Activated naive CD8-positive, alpha-beta T cell treated with anti-CD3 and anti-CD28 coated beads, Interleukin-2, amount 10 ng/mL, durations not matched to agents 7 days and 5 days (primary cell): ENCODE measurements around the gene CDC42BPB. TPM values are rescaled to one million over a fixed set of nuclear protein-coding genes. Genes with fewer than 3 reads are reported as not detected.

Experiments
- ATAC-seq: fragments of 150-1000 bp; cut with Tn5 transposase; one replicate; pipeline ENCODE4 v1.10.0; 2021; ENCODE audit warnings: low read depth, moderate library complexity
- POLR2A ChIA-PET: fragments of 350-600 bp; sonication (Branson Sonifier 250); formaldehyde crosslinking; loops from one replicate; lab custom pipeline; 2021; ENCODE audit warnings: antibody characterized with exemption; lab: Charles Lee
- DNase-seq: peaks from one replicate; pipeline ENCODE4 v3.0.0; 2021
- H3K27ac Mint-ChIP-seq: one replicate; pipeline ENCODE4 v1.8.0; 2022; ENCODE audit warnings: mild to moderate bottlenecking, mixed read lengths
- H3K27me3 Mint-ChIP-seq: one replicate; pipeline ENCODE4 v1.8.0; 2022; ENCODE audit warnings: mild to moderate bottlenecking, moderate library complexity, mixed read lengths
- H3K36me3 Mint-ChIP-seq: one replicate; pipeline ENCODE4 v1.8.0; 2021; ENCODE audit warnings: mild to moderate bottlenecking, mixed read lengths
- H3K4me1 Mint-ChIP-seq: one replicate; pipeline ENCODE4 v1.8.0; 2021; ENCODE audit warnings: mixed read lengths
- H3K4me3 Mint-ChIP-seq: one replicate; pipeline ENCODE4 v1.8.0; 2022; ENCODE audit warnings: mild to moderate bottlenecking, moderate library complexity, mixed read lengths
- H3K9me3 Mint-ChIP-seq: one replicate; pipeline ENCODE4 v1.8.0; 2021; ENCODE audit warnings: mixed read lengths
- total RNA-seq, 2 experiments: library from RNA; stranded (reverse); gene quantifications; one replicate each; pipeline ENCODE4 v1.2.3, GENCODE V29; 2021

The CDC42BPB gene
- total RNA-seq, 2 experiments from 2014 or later, result 1.1 TPM

- H3K36me3 Mint-ChIP-seq, result no peaks in the 10 kb centered on the region
- no peak overlapping the region for H3K27ac Mint-ChIP-seq
- POLR2A ChIA-PET, result no interaction called here
- no peak overlapping the region for H3K4me3 Mint-ChIP-seq
- H3K27me3 Mint-ChIP-seq, result peaks cover 4% of the 10 kb centered on the region
- H3K4me1 Mint-ChIP-seq, result no peaks in the 10 kb centered on the region
- no peaks in the 10 kb centered on the region for H3K9me3 Mint-ChIP-seq
- DNase-seq (no peak), ATAC-seq (no peak)
Observed at GRCh38 chr14:103073367-103073875, 16.1 kb upstream of the CDC42BPB start.

- Mint-ChIP-seq H3K27ac (no peak overlapping the region), H3K36me3 (no peaks in the 10 kb centered on the region), H3K27me3 (peaks cover 4% of the 10 kb centered on the region), H3K4me3 (no peak overlapping the region), H3K4me1 (no peaks in the 10 kb centered on the region), H3K9me3 (no peaks in the 10 kb centered on the region)
- POLR2A ChIA-PET, result no interaction called here
- ATAC-seq, result no peak
- no peak for DNase-seq
Observed at GRCh38 chr14:103072595-103073366, 15.4 kb upstream of the CDC42BPB start.

DNA sequence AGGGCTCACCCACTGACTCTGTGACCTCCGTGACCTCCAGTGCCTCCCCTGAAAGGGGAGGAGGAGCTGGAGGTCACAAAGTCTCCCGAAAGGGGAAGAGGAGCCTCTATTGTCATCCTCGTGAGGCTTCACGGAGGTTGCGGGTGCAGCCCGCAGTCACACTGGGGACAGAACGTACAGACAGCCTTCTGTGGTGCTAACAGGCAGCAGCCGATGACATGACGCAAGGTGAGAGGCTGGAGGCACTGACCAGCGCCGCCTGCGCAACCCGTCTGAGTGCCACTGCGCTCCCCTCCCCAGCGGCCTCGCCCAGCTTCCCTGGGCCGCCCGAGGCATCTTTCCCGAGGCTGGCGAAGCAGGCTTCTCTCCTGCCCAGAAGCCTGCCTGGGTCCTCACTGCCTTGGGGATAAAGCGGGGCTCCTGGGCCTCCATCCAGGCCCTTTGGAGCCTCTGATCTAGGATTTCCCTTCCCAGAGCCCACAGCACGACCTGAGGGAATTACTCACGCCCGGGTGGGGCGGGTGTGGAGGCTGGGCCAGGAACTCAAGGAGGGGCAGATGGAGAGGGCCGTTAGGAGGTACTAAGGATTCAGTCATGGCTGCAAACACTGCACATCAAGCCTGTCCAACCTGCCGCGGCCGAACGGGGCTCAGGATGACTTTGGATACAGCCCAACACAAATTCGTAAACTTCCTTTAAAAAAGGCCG is 14.3 kb upstream of the CDC42BPB start:
- Mint-ChIP-seq H3K9me3 (no peaks in the 10 kb centered on the region), H3K36me3 (no peaks in the 10 kb centered on the region), H3K27ac (no peak overlapping the region), H3K27me3 (peaks cover 7% of the 10 kb centered on the region), H3K4me1 (no peaks in the 10 kb centered on the region), H3K4me3 (no peak overlapping the region)
- ATAC-seq, result no peak
- POLR2A ChIA-PET, result no interaction called here
- no peak for DNase-seq

GRCh38 chr14:103070971-103071542 is 13.7 kb upstream of the CDC42BPB start:
- Mint-ChIP-seq H3K4me3 (no peak overlapping the region), H3K4me1 (no peaks in the 10 kb centered on the region), H3K27me3 (peaks cover 7% of the 10 kb centered on the region), H3K36me3 (no peaks in the 10 kb centered on the region), H3K27ac (no peak overlapping the region), H3K9me3 (no peaks in the 10 kb centered on the region)
- DNase-seq, result no peak
- no peak for ATAC-seq
- POLR2A ChIA-PET, result no interaction called here

DNA sequence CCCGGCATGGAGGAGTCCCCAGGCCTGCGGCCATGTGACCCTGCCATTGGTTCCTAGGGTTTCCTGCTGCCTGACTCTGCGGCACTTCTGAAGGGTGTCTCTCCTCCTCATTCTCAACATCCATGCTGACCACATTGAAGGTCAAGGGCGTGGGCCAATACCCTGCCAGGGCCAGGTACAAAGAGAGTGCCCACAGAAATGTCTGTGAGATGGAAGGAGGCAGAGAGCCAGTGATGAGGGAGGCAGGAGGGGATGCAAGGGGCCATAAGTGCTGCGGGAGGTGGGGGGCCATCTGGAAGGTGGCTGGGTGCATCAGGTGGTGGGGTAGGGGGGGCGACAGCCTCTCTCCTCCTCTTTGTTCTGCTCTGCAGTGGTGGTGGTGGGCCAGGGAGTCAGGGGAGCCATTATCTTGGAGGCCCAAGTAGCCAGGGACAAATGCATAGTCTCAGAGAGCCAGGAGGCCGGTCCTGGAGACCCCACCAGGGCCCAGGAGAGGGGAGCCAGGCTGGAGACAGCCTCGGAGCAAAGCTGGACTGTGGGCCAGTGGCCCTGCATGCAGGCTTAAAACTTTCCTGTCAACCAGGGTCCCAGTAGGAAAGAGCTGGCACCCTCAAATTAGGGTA is 13.0 kb upstream of the CDC42BPB start:
- no peak for ATAC-seq
- POLR2A ChIA-PET, result no interaction called here
- Mint-ChIP-seq H3K36me3 (no peaks in the 10 kb centered on the region), H3K27me3 (peaks cover 7% of the 10 kb centered on the region), H3K4me3 (no peak overlapping the region), H3K4me1 (no peaks in the 10 kb centered on the region), H3K9me3 (no peaks in the 10 kb centered on the region), H3K27ac (no peak overlapping the region)
- DNase-seq, result no peak

GRCh38 chr14:103068351-103069073 is 11.2 kb upstream of the CDC42BPB start:
- H3K27ac Mint-ChIP-seq, result no peak overlapping the region
- peaks cover 12% of the 10 kb centered on the region for H3K27me3 Mint-ChIP-seq
- POLR2A ChIA-PET, result no interaction called here
- no peaks in the 10 kb centered on the region for H3K9me3 Mint-ChIP-seq
- H3K4me1 Mint-ChIP-seq, result no peaks in the 10 kb centered on the region
- DNase-seq (no peak), ATAC-seq (no peak)
- H3K36me3 Mint-ChIP-seq, result no peaks in the 10 kb centered on the region
- H3K4me3 Mint-ChIP-seq, result no peak overlapping the region

GRCh38 chr14:103067231-103067954 is 10.0 kb upstream of the CDC42BPB start:
- Mint-ChIP-seq H3K27me3 (peaks cover 20% of the 10 kb centered on the region), H3K4me1 (no peaks in the 10 kb centered on the region), H3K9me3 (no peaks in the 10 kb centered on the region), H3K27ac (no peak overlapping the region), H3K36me3 (no peaks in the 10 kb centered on the region), H3K4me3 (no peak overlapping the region)
- POLR2A ChIA-PET, result no interaction called here
- ATAC-seq (no peak), DNase-seq (no peak)

- Mint-ChIP-seq H3K27me3 (peaks cover 20% of the 10 kb centered on the region), H3K9me3 (no peaks in the 10 kb centered on the region), H3K27ac (no peak overlapping the region), H3K4me1 (no peaks in the 10 kb centered on the region), H3K4me3 (no peak overlapping the region), H3K36me3 (no peaks in the 10 kb centered on the region)
- ATAC-seq (no peak), DNase-seq (no peak)
- POLR2A ChIA-PET, result no interaction called here
Observed at GRCh38 chr14:103066399-103066798, 9.1 kb upstream of the CDC42BPB start.

- ATAC-seq (no peak), DNase-seq (no peak)
- no peaks in the 10 kb centered on the region for H3K9me3 Mint-ChIP-seq
- POLR2A ChIA-PET, result no interaction called here
- no peak overlapping the region for H3K4me3 Mint-ChIP-seq
- H3K27ac Mint-ChIP-seq, result no peak overlapping the region
- H3K36me3 Mint-ChIP-seq, result no peaks in the 10 kb centered on the region
- peaks cover 20% of the 10 kb centered on the region for H3K27me3 Mint-ChIP-seq
- H3K4me1 Mint-ChIP-seq, result no peaks in the 10 kb centered on the region
Observed at GRCh38 chr14:103065861-103066260, 8.5 kb upstream of the CDC42BPB start.

DNA sequence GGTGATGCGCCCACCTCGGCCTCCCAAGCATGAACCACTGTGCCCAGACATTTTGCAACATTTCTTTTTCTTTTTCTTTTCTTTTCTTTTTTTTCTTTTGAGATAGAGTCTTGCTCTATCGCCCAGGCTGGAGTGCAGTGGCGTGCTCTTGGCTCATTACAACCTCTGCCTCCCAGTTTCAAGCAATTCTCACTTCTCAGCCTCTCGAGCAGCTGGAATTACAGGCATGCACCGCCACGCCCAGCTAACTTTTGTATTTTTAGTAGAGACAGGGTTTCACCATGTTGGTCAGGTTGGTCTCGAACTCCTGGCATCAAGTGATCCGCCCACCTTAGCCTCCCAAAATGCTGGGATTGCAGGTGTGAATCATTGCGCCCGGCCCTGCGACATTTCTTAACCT is 7.6 kb upstream of the CDC42BPB start:
- H3K4me1 Mint-ChIP-seq, result no peaks in the 10 kb centered on the region
- no peak overlapping the region for H3K4me3 Mint-ChIP-seq
- POLR2A ChIA-PET, result no interaction called here
- DNase-seq, result no peak
- ATAC-seq, result no peak
- no peaks in the 10 kb centered on the region for H3K36me3 Mint-ChIP-seq
- H3K9me3 Mint-ChIP-seq, result no peaks in the 10 kb centered on the region
- H3K27ac Mint-ChIP-seq, result no peak overlapping the region
- H3K27me3 Mint-ChIP-seq, result peaks cover 21% of the 10 kb centered on the region

DNA sequence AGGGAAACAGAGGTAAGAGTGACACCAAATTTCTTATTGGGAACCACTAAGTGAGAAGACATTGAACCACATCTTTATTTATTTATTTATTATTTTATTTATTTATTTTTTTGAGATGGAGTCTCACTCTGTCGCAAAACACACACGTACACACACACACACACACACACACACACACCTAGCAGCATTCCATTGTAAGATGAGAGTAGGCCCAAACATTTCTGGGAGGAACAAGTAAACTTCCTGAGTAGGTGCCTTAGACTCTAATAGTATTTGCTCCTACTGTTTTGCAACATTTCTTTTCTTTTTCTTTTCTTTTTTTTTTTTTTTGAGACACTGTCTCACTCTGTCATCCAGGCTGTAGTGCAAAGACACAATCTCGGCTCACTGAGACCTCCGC is 7.1 kb upstream of the CDC42BPB start:
- DNase-seq (no peak), ATAC-seq (no peak)
- H3K4me3 Mint-ChIP-seq, result no peak overlapping the region
- POLR2A ChIA-PET, result no interaction called here
- no peaks in the 10 kb centered on the region for H3K9me3 Mint-ChIP-seq
- H3K36me3 Mint-ChIP-seq, result no peaks in the 10 kb centered on the region
- no peak overlapping the region for H3K27ac Mint-ChIP-seq
- H3K4me1 Mint-ChIP-seq, result no peaks in the 10 kb centered on the region
- peaks cover 26% of the 10 kb centered on the region for H3K27me3 Mint-ChIP-seq

DNA sequence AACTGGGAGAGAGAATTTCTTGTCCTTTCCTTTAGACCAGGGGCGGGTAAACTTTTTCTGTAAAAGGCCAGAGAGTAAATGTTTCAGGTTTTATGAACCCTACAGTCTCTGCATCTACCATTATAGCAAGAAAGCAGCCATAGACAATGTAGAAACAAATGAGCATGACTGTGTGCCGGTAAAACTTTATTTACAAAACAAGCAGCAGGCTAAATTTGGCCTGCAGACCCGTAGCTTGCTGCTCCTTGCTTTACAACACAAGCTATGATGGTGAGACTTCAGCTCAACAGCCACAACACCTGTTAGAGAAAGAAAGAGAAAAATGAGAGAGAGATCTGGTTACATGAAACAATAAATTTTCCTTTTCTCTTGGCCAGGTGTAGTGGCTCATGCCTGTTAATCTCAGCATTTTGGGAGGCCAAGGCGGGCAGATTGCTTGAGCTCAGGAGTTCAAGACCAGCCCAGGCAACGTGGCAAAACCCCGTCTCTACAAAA is 4.2 kb upstream of the CDC42BPB start:
- no peaks in the 10 kb centered on the region for H3K36me3 Mint-ChIP-seq
- POLR2A ChIA-PET, result no interaction called here
- H3K27ac Mint-ChIP-seq, result no peak overlapping the region
- H3K4me3 Mint-ChIP-seq, result no peak overlapping the region
- peaks cover 1% of the 10 kb centered on the region for H3K4me1 Mint-ChIP-seq
- ATAC-seq (no peak), DNase-seq (no peak)
- peaks cover 40% of the 10 kb centered on the region for H3K27me3 Mint-ChIP-seq
- no peaks in the 10 kb centered on the region for H3K9me3 Mint-ChIP-seq
